Measurements from ENCODE around the gene CASP6.

- no peak for TF ChIP-seq CTCF (IDR thresholded peaks at IDR 0.05)
- TF ChIP-seq ZFX (IDR thresholded peaks at IDR 0.05; ENCODE audit: borderline replicate concordance): no peak
Measured at GRCh38 chr4:109665783-109666485, 37.3 kb downstream of the CASP6 start.
